ENCODE measurements around the gene ZNF77. TPM values are rescaled to one million over a fixed set of nuclear protein-coding genes. Genes with fewer than 3 reads are reported as not detected.
A peak's percentile ranks its signal among the peaks of the same experiment; 100 is the strongest.
"Not testable (repeated sequence)": the region's sequence is repeated elsewhere in the genome, so short reads cannot be mapped to it uniquely, and the experiment has no call there.

ZNF77 gene
- total RNA-seq, 2 donors from 2014 or later: 2.7 to 3.5 TPM

- intact Hi-C loops (cut with DNase I): loop anchor here in 1 of 2 donors (10.0 kb wide), 1 partner anchor 58 kb away; no protein-coding TSS in a partner anchor
- ATAC-seq (no peak), DNase-seq (no peak)
Measured at GRCh38 chr19:2942928-2943640, 1.7 kb downstream of the ZNF77 start.

GRCh38 chr19:2935863-2936262, 8.9 kb downstream of the ZNF77 start:
- DNase-seq; ATAC-seq; intact Hi-C loops (cut with DNase I): not testable (repeated sequence)

DNA sequence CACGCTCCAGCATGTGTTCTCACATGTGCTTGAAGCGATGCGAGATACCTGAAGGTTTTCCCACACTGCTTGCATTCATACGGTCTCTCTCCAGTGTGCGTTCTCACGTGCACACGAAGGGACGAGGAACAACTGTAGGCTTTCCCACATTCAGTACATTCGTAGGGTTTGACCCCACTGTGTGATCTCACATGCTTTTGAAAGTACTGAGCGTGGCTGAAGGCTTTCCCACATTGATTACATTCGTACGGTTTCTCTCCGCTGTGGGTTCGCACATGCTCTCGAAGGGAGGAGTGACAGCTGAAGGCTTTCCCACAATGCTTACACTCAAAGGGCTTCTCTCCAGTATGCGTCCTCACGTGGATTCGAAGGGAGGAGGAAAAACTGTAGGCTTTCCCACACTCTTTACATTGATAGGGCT, 11.3 kb downstream of the ZNF77 start:
- intact Hi-C loops (cut with DNase I): no loop called here
- DNase-seq (no peak), ATAC-seq (no peak)

GRCh38 chr19:2927032-2927430, 17.7 kb downstream of the ZNF77 start:
- no peak for ATAC-seq

DNA sequence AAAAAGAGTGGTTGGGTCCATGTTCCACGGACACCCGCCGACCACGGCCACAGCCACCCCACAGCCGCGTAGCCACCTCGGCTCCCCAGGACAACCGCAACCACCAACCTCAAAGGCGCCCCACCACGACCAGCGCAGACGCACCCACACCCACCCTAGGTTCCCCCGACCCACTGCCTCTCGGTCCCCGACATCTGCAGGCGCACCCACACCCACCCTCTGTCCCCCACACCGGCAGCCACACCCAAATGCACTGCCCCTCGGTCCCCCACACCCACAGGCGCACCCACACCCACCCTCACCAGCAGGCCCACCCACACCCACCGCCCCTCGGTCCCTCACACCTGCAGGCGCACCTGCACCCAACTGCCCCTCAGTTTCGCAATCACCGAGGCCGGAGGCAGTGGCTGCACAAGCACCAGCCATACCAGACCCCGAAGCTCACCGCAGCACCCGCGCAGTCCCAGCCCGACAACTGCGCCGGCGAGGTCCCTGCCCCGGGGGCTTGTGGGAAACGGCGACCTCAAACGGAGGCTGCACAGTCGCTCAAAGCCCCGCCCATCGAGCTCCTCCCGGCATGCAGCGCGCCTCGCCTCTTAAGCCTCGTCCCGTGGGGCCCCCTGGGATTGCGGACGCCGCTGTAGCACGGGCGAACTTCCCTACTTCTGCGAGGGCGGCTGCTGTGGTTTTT, 18.3 kb downstream of the ZNF77 start:
- intact Hi-C loops (cut with DNase I): no loop called here
- ATAC-seq: no peak
- no peak for DNase-seq

More at GRCh38 chr19:2927032-2927430, 17.7 kb downstream of the ZNF77 start:
- no peak for DNase-seq
- intact Hi-C loops (cut with DNase I): no loop called here

DNA sequence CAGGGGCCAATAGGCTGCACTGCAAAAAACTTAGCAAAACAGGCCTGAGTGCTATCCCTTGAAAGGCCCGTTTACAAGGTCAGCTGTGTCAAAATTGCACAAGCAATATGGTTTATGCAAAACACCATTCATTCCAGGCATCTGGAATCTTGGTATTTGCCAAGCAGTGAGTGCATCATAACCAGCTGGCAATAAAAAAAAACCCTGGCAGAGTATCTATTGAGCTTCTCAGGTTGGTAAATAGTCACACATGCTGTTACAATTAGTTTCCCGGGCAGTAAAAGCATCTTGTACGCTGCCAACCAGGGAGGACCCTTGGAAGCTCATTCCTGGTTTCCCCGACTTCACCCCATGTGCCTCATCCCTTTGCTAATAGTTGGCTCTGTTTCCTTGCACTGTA, 21.3 kb downstream of the ZNF77 start:
- intact Hi-C loops (cut with DNase I): no loop called here
- peak; percentile 71 to 72 for ATAC-seq
- no peak for DNase-seq

DNA sequence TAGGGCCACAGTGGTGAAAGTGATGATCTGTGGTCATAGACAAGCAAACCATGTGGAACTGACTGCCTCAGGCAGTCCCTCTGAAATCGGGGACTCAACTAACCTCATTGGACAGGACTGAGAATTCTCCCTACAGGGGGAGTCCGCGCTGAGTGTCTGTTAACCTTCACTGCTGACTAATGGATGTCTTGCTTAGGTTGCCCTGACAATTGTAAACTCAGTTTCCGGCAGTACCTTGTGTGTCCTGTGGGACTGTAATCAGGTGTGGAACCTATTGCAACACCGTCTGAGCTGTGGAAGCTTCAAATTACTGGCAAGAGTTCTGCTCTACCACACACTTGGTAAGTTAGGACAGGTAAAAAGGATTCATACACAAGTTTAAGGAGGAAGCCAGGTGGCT, 21.8 kb downstream of the ZNF77 start:
- intact Hi-C loops (cut with DNase I): no loop called here
- DNase-seq (no peak), ATAC-seq (peak; percentile 15 to 72)

DNA sequence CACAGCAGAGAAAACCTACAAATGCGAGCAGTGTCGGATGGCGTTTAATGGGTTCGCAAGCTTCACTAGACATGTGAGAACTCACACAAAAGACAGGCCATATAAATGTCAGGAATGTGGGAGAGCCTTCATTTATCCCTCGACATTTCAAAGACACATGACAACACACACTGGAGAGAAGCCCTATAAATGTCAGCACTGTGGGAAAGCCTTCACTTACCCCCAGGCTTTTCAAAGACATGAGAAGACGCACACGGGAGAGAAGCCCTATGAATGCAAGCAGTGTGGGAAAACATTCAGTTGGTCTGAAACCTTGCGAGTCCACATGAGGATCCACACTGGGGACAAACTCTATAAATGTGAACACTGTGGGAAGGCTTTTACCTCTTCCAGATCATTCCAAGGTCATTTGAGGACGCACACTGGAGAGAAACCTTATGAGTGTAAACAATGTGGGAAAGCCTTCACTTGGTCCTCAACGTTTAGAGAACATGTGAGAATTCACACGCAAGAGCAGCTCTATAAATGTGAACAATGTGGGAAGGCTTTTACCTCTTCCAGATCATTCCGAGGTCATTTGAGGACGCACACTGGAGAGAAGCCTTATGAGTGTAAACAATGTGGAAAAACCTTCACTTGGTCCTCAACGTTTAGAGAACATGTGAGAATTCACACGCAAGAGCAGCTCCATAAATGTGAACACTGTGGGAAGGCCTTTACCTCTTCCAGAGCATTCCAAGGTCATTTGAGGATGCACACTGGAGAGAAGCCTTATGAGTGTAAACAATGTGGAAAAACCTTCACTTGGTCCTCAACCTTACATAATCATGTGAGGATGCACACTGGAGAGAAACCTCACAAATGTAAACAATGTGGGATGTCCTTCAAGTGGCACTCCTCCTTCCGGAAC, 27.2 kb downstream of the ZNF77 start:
- DNase-seq: no peak
- ATAC-seq: no peak
- intact Hi-C loops (cut with DNase I): no loop called here

DNA sequence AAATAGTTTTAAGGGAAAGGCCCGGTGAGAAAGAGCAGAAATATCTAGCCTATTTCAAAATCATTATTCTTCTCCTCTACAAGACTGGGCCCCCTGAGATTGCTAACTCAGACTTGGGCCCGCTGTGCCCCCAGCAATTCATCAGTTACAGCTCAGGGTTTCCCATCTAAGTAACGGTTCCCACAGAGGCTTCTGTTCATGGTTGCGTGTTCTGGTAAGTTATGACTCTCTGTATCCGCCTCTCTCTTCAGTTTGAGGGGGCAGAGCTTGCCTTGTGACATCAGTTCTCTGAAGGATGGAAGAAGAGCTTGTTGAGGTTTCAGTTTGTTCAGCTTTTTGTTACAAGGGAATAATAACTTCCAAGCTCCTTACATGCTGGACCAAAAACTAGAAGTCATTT, 32.5 kb downstream of the ZNF77 start:
- no peak for ATAC-seq
- intact Hi-C loops (cut with DNase I): no loop called here
- DNase-seq: no peak

DNA sequence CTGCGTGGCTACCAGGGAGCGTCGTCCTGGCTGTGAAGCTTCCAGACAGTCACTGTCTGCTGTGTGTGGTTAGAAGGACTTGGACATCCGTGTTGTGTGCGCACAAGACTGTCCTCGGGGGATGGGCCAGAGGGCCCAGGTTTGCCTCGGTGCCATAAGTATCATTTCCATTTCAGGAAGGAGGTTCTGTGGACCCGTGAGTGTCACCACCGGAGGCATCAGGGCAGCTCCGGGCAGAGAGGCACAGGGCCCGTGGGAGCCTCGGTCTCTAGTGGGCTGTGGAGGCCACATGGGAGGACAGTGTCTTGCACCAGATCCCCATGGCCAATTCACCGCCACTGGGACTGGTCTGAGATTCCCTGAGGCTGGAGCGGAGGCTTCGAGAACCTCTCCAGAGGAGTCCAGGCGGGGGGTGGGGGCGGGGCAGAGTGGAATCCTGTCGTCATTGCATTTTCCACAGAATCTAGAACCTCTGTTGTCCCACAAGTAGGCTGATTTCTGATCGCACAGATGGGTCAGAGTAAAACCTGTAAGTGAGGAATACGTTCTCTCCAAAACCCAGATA, 38.1 kb downstream of the ZNF77 start:
- DNase-seq: no peak
- intact Hi-C loops (cut with DNase I): no loop called here
- ATAC-seq: no peak

DNA sequence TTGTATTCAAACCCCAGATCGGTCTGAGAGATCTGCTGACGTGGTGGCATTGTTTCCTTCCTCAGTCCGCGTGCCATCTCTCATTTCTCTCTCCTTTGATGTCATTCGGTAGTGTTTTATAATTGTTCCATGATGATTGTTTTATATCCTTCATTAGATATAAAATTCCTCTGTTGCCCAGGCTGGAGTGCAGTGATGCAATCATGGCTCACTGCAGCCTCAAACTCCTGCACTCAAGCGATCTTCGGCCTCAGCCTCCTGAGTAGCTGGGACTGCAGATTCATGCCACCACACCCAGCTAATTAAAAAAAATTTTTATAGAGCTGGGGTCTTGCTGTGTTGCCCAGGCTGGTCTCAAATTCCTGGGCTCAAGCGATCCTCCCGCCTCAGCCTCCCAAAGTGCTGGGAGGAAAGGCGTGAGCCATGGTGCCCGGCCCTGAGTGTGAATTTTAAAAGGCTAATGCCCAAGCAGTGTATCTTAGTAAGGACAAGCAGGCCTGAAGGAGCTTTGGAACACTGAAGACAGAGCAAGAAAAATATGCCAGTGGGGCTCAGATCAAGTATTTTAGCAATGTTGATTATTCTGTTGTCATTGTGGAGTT, 38.8 kb downstream of the ZNF77 start:
- DNase-seq: no peak
- intact Hi-C loops (cut with DNase I): no loop called here
- ATAC-seq: no peak

GRCh38 chr19:2903326-2903725, 41.4 kb downstream of the ZNF77 start:
- DNase-seq; ATAC-seq; intact Hi-C loops (cut with DNase I): not testable (repeated sequence)

DNA sequence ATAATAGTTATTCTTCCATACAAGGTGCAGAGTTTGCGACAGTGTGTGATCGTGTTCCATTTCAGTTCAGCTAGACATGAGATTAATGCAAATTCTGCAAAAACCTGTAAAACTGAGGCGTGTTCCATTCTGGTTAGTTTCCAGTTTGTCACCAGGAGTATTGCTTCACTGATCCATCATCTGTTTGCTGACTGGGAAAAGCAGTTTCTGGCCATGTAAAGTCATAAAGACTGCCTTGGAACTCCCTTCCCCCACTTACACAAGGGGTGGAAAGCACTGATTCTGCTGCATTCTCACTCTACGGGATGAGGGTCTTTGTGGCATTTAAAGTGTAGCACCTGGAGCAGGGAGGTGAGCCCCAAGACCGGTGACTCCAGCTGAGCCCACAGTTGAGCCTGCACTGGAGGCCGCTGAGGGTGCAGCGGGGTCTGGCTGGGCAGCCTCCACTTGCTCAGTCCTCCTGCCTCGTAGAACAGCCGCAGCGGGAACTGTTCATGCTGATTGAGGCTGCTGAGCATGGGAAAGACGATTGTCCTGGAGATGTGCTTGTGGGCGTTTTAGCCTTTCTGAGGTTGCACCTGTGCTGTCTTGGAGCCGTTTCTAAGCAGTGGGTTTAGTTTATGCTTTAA, 42.1 kb downstream of the ZNF77 start:
- intact Hi-C loops (cut with DNase I): no loop called here
- no peak for DNase-seq
- no peak for ATAC-seq

GRCh38 chr19:2900296-2901252, 44.2 kb downstream of the ZNF77 start, which contains the start of gene ZNF57:
ZNF57 (plus strand) TSS chr19:2900928; CDS start chr19:2901046, 118 bp downstream.
- intact Hi-C loops (cut with DNase I): no loop called here
- peak; percentile 98 to 99 for ATAC-seq
- peak; percentile 100 for DNase-seq

- intact Hi-C loops (cut with DNase I): no loop called here
- no peak for ATAC-seq
- DNase-seq: no peak
Measured at GRCh38 chr19:2896694-2897093, 48.1 kb downstream of the ZNF77 start.

- intact Hi-C loops (cut with DNase I); DNase-seq; ATAC-seq: not testable (repeated sequence)
Measured at GRCh38 chr19:2890531-2890930, 54.2 kb downstream of the ZNF77 start.

DNA sequence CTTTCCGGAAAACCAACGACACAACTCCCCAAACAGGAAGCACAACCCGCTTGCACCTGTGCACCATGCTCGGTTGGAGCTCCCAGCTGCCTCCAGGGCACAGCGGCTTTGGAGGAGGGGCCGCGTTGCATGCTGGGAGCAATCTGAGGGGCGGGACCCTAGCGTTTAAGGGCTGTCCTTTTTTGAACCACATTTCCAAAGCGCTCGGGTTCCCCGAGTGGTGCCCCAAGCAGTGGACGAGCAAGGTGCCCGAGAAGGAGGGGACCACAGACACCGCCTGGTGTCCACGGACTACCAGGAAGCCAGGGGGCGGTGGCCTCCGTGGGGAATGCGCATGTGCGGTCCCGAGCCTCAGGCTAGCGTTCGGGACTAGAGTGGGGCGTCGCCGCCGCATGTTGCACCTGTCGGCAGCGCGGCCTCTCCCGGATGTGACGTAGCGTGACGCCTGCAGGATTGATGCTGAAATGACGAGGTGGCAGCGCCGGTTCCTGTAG, 56.0 kb downstream of the ZNF77 start:
- intact Hi-C loops (cut with DNase I): loop anchor here in 1 of 2 donors (10.0 kb wide), 1 partner anchor 56 kb away; the partner anchor contains the start of gene ZNF77
- DNase-seq (peak; percentile 61), ATAC-seq (peak in 1 of 2 donors; percentile 12)

Data from left cardiac atrium (tissue), 4 donors.